ENCODE measurements around the gene TSPAN19.

- TF ChIP-seq, protein P1, sequence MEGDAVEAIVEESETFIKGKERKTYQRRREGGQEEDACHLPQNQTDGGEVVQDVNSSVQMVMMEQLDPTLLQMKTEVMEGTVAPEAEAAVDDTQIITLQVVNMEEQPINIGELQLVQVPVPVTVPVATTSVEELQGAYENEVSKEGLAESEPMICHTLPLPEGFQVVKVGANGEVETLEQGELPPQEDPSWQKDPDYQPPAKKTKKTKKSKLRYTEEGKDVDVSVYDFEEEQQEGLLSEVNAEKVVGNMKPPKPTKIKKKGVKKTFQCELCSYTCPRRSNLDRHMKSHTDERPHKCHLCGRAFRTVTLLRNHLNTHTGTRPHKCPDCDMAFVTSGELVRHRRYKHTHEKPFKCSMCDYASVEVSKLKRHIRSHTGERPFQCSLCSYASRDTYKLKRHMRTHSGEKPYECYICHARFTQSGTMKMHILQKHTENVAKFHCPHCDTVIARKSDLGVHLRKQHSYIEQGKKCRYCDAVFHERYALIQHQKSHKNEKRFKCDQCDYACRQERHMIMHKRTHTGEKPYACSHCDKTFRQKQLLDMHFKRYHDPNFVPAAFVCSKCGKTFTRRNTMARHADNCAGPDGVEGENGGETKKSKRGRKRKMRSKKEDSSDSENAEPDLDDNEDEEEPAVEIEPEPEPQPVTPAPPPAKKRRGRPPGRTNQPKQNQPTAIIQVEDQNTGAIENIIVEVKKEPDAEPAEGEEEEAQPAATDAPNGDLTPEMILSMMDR (IDR thresholded peaks at IDR 0.05), result no peak
- TF ChIP-seq POLR2AphosphoS5 (IDR thresholded peaks at IDR 0.05) (no peak), EP300 (IDR thresholded peaks at IDR 0.05; ENCODE audit: low read depth) (no peak), POLR2A (IDR thresholded peaks at IDR 0.05) (no peak)
Measured at GRCh38 chr12:85085066-85085465, 49.0 kb upstream of the TSPAN19 start.
